ENCODE measurements around the gene RAP1GDS1. TPM values are rescaled to one million over a fixed set of nuclear protein-coding genes. Genes with fewer than 3 reads are reported as not detected.

RAP1GDS1 gene
- total RNA-seq, 1 experiment from 2014 or later: 40.8 TPM

GRCh38 chr4:98434816-98435215, 173.6 kb downstream of the RAP1GDS1 start:
- no peaks in the 10 kb centered on the region for H3K79me2 ChIP-seq (ENCODE audit: insufficient read depth, low read length)
- no peak overlapping the region for H3K27ac ChIP-seq (ENCODE audit: low read depth, low read length)
- H2AFZ ChIP-seq (ENCODE audit: low read depth, low read length, poor library complexity, severe bottlenecking): no peak overlapping the region
- intact Hi-C loops (cut with micrococcal nuclease): no loop called here
- ChIA-PET CTCF (no interaction called here), POLR2A (no interaction called here), RAD21 (ENCODE audit: low non-redundant PET in 1 of 2, low total read pairs in 2 of 2, uncharacterized antibody in 2 of 2, unreplicated experiment in 2 of 2) (no interaction called here)
- H3K4me2 ChIP-seq (ENCODE audit: low read length): no peak overlapping the region
- H3K9me2 ChIP-seq (ENCODE audit: insufficient read depth): no peaks in the 10 kb centered on the region
- H3K4me1 ChIP-seq (ENCODE audit: control insufficient read depth in 1 of 2, insufficient read depth in 2 of 2, low read length in 2 of 2): peaks cover 15 to 30% of the 10 kb centered on the region in 2 experiments
- TF ChIP-seq MAX (IDR thresholded peaks at IDR 0.05) (no peak), YY1 (IDR thresholded peaks at IDR 0.05; ENCODE audit: extremely low read depth, insufficient replicate concordance, low read depth, low read length) (no peak), CTCF (IDR thresholded peaks at IDR 0.05 in 2 of 3, conservative IDR thresholded peaks at IDR 0.05 in 1 of 3; ENCODE audit: borderline replicate concordance in 1 of 3, insufficient read depth in 1 of 3, low read depth in 2 of 3, low read length in 2 of 3) (no peak), ZBTB33 (IDR thresholded peaks at IDR 0.05; ENCODE audit: extremely low read depth, insufficient replicate concordance, low read length) (no peak), ATF3 (IDR thresholded peaks at IDR 0.05) (no peak), JUND (IDR thresholded peaks at IDR 0.05) (no peak), SP1 (IDR thresholded peaks at IDR 0.05; ENCODE audit: low read depth) (no peak), ZNF274 (IDR thresholded peaks at IDR 0.05; ENCODE audit: low read depth, low read length) (no peak), EZH2phosphoT487 (IDR thresholded peaks at IDR 0.05; ENCODE audit: borderline replicate concordance) (no peak)
- H3K4me3 ChIP-seq (replicated peaks in 1 of 2; ENCODE audit: low read depth in 1 of 2, low read length in 2 of 2): no peak overlapping the region
- ATAC-seq (no peak), DNase-seq (ENCODE audit: low read depth, low spot score) (no peak)
- no peaks in the 10 kb centered on the region for H4K20me1 ChIP-seq (ENCODE audit: insufficient read depth)
- H3K27me3 ChIP-seq (ENCODE audit: insufficient read depth, low read length): no peaks in the 10 kb centered on the region
- H3K9ac ChIP-seq (ENCODE audit: low read length): no peak overlapping the region
- BruUV-seq (replicated peaks): no TSS peak
- H3K9me3 ChIP-seq (ENCODE audit: control insufficient read depth in 1 of 2, insufficient read depth in 1 of 2, low read depth in 1 of 2, low read length in 2 of 2): no peaks in the 10 kb centered on the region
- H3K36me3 ChIP-seq (ENCODE audit: control insufficient read depth in 1 of 2, insufficient read depth in 2 of 2, low read length in 2 of 2): no peaks in the 10 kb centered on the region; a peak in 2 of 4 replicates
